HG03103 (cell line): Measurements from ENCODE around the gene KLHL3.

ENCODE experiments used
- ATAC-seq: cut with Tn5 transposase; IDR thresholded peaks from one replicate; pipeline ENCODE4 v1.9.1; 2021; ENCODE audit warnings: low read depth; ENCODE audit not compliant: unreplicated experiment

The KLHL3 gene

DNA sequence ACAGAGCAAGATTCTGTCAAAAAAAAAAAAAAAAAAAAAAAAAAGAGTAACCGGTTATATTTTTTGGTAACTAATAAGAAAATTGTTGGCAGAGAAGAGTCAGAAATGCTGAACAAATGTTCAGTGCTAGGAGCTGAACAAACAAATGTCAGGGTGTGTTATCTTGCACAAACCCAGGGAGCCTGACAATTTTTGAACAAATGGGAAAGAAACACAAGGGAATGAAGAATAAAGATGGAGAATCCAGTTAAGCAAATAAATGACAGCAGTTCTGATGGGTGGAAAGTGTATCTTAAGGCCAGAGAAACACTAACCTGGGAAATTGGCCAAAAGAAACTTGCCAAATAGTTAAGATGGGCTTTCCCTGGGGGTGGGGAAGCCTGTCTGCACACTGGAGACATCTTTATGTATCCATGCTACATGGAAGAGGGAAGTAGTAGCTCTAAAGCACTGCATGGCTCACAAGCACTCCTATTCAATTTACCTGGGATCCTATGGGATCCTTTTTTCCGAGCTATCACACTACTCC is 23.7 kb downstream of the KLHL3 start:
- no peak for ATAC-seq

DNA sequence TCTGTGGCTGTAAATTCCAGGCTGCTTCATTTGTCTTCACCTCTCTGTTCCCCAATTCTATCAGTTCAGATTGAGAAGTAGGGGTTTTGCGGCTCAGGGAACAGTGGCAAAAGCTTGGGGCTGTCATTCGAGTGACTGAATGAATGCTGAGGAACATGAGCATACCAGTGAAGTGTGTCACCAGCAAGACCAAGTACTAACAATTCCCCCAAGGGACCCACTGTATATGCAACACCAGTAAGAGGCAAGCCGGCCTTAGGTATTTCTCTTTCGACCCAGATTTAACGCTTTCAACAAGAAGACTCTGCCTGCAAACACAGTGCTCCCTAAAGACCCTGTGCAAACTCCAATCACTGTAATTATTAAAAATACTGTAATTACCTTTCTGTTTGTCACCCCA is 25.8 kb downstream of the KLHL3 start:
- ATAC-seq: no peak

DNA sequence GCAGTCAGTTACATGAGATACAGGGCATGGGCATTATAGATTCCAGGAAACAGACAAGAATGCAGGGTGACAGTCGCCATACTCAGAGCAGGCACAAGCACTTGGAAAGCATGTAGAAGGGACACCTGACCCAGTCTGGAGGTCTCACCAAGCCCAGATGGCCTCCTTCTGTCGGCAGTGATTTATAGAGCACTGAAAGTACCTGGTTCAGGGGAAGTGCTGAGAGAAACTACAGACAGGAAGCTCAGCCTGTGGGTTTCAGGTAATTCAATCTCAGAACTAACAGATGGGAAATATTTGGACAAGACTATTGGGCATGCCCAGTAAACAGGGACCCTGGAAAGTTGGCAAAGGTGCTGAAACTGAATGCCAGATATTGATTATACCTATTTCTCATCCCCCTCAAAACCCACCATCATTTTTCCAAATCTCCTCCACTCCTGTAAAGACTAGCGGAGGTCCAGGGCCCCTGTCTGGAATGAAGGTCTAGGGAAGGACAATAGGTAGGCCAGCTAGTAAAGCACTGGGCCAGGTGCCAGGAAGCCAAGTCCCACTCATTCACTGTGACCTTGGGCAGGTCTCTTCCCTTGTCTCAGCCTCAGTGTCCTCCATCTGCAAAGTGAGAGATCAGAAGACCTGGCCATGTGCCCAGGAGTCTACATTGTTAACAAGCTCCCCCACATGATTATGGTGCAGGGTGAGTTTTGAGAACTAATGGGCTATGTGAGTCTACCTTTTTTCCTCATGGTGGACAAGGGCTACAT is 26.9 kb downstream of the KLHL3 start:
- no peak for ATAC-seq

DNA sequence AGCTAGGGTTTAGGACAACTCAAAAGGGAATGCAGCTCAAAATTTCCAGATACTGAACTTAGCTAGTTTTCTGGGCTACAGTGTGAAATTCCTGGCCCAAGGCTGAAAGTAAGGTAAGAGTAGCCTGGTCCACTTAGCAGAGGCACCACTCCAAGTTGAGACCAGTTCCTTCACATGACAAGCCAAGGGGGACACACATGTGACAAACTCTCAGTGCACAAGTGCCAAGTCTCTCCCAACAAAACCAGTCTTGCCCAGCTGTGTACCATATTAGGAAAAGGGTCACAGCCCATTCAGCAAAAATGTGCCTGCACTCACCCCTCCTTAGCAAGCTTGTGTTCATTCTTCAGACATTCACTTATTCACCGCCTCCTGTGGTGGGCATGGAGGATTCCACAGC is 27.8 kb downstream of the KLHL3 start:
- ATAC-seq: no peak

DNA sequence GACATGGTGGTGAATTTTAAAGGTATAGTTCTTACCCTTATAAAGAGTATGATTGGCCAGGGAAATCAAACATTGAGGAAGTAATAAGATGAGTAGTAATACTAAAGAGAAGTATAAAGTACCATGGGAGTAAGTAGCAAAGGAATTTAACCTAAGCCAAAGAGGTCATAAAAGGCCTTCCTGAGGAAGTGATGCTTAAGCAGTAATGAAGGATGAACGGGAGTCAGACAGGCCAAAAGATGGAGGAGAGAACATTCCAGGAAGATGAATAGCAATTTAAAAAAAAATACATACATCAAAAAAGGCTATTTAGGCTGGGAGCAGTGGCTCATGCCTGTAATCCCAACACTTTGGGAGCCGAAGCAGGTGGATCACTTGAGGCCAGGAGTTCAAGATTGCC is 29.0 kb downstream of the KLHL3 start:
- no peak for ATAC-seq

DNA sequence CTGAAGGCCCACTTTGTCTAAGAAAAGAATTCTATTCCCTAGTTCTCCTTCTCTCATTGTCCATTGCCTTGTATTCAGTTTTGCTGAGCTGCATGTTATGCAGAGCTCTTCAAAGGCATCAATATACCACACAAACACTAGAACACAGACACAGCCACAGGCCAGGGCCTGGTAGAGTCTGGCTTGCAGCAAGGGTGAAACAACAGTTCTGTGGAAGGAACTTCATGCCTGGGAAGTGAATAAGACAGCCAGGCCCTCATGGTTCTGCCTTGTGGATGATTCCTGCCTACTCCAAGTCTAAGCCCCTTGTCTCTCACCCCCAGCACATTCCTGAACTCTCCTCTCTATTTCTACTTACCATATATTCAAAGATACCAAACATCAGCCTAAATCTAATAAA is 30.8 kb downstream of the KLHL3 start:
- no peak for ATAC-seq

DNA sequence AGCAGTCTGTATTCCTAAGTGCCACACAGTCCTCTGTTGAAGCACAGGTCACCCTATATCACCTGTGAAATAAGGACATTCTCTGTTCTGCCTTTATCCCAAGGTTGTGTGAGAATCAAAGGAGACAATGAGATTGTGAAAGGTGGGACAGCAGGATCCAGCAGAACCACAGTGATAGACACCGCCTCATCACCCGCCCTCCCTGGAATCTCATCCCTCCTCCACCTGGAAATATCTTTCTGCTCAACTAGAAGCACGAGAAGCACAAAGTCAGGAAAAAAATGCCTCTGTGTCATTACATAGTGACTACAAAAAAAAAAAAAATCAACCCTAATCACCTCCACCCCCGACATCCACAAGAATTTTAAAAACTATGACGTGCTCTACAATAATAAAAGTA is 32.3 kb downstream of the KLHL3 start:
- ATAC-seq: no peak

DNA sequence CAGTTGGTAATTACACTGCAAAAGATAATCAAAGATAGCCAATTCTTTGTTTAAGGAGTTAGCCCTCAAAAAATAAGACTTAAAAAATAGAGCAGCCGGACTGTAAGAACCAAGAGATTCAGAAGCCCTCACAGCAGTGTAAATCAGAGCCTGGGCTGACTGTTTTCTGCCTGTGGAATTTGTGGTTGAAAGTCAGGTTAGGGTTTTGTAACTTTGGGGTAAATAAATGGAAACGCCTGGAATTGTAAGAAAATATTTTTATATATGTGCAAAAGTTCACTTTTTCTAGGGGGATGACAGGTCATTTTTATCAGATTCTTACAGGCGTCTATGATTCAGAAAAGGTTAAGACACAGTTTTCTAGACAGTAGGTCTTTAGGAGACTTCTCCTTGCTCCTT is 35.6 kb downstream of the KLHL3 start:
- ATAC-seq: no peak

DNA sequence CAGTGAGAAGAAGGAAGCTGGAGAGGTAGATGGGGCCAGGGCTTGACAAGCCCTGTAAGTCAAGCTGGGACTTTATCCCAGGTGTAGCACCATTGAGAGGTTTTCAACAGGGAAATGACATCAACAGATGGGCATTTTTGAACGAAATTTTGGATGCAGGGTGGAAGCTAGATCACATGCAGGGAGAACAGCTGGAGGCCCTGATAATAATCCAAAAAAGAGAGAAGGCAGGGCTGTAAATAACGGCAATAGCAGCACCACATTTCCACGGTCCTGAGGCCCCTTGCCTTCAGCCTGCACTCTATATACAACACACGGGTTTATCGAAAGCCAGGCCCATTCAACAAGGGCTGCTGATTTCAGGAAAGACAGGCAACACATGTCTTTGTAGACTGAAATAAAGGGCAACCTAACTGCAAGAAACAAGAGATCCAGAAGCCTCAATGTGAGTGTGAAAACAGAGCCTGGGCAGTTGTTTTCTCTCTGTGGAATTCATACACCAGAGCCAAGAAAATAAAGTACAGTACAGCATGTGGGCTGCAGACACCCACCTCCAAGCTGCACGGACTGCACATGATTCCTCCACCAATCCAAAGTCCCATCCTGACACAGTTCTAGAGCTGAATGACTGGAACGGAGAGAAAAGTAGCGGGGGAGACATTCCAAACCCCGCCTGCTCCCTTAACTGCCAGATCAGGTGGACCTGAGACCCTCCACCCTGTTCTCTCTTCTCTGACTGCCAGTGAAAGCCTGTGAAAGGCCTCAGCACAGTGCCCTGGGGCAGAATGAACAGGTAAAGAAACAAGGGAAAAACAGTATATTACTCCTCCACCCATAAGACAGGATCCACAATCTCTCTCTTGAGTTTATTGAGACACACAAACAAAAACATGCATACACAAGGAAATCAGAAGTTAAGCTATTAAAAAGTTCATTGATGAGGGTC is 36.3 kb downstream of the KLHL3 start:
- ATAC-seq: no peak

DNA sequence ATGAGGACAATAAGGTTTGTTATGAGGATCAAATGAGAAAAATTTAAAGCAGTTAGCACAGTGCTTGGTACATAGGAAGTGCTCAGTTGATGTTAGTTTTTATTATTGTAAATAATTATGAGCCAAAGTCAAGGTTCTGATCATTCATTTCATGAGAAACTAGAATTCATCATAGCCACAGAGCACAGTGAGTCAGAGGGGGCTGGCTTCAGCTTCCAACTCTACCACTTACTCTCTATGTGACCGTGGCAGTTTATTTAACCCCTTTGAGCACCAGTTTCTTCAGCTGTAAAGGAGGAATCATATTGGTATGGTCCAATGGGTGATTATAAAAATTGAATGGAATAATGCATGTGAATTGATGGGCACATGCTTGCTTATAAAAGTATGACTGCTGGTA is 39.4 kb downstream of the KLHL3 start:
- ATAC-seq: no peak

DNA sequence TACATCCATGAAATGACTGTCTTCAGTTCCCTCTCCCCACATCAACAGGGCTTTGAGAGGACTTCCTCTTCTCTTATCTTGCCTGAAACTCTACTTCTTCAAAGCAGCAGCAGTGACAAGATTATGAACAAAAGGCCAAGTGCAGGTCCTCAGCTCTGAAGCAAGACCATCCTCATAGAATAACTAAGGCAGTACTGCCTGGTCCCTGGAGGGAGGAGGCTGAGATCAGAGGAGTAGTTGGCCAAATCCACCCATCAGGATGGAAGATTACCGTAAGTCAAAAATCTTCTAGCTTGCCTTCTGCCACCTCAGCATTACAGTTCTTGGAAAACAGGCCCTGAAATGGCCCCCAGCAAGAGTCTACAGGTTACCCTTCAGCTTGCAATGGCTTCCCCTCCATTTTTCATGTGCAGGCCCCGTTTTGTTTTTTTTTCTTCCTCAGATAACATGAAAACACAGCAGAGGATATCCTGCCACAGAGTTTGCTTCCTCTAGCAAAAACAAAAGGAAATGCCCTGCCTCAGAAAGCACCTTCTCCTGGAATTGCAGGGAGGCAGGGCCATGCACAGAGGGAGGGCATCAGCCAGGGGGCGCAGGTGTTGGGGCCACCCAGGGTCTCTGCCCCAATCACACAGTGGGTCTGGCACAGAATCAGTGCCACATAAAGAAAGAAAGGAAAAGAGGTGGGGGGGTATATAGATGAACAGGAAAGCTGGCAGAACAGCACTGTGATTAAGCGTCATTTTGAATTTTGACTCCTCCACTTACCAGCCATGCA is 40.0 kb downstream of the KLHL3 start:
- ATAC-seq: no peak

DNA sequence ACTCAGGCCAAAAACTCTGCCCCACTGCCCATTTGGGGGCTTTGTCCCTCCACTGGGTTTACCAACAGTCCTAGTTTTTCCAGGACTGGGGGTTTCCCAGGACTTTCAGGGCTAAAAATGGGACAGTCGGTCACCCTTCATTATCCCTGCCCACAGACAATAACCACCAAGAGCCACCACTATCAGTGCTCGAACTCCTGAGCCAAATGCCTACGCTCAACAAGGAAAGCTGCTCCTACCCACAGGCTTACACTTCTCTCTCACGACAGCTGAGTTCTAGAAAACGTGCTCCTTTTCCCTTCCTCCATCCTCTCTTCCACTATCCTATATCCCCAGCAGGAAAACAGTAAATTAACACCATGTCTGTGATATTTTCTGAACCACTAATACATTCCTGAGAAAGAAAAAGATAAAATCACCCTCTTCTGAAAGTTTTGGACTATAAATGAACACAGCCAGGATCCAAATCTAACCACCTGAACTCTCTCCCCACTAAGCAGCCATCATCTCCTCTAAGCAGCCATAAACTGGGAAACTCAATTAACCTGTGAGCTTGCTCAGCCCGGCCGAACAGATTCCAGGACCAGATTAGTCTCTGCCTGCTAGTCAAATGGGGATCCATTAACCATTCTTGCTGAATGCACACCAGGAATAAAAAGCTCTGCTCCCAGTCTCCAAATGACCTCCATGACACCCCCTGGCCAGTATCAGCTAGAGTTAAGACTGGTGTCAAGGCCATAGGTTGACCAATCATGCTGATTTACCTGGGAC is 41.8 kb downstream of the KLHL3 start:
- no peak for ATAC-seq

DNA sequence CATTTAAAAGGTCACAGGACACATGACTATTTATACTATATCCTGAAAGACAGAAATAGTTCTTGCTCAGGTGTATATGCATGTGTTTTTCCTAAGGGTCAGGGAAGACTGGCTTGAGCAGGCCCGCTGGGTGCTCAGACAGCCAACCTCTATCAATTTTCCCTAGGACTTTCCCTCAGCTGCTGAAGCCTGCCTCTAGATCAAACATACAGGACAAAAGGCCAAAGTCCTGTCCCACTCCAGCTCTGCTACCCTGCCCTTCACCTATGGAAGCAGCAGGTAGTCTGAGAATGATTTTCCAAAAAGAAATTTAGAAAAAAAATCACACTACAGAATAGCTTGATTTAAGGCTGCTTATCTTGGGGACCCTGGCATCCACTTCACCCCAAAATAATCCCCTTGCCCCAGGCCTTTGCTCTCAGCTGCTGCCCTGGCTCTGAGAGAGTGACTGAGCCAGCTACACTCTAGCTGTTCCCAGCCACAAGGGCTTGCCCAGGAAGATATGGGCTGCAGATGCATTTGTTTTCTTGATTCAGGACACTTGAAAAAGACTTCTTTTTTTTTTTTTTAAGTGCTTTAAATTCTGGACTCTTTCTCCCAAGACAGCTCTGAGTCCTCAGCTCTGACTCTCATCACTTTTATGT is 42.5 kb downstream of the KLHL3 start:
- ATAC-seq: no peak

DNA sequence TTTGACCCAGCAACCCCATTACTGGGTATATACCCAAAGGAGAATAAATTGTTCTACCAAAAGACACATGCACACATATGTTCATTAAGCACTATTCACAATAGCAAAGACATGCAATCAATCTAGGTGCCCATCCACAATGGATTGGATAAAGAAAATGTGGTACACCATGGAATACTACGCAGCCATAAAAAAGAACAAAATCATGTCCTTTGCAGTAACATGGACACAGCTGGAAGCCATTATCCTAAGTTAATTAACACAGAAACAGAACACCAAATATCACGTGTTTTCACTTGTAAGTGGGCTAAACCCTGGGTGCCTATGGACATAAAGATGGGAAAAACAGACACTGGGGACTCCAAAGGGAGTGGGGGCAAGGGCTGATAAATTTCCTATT is 46.6 kb downstream of the KLHL3 start:
- ATAC-seq: no peak

DNA sequence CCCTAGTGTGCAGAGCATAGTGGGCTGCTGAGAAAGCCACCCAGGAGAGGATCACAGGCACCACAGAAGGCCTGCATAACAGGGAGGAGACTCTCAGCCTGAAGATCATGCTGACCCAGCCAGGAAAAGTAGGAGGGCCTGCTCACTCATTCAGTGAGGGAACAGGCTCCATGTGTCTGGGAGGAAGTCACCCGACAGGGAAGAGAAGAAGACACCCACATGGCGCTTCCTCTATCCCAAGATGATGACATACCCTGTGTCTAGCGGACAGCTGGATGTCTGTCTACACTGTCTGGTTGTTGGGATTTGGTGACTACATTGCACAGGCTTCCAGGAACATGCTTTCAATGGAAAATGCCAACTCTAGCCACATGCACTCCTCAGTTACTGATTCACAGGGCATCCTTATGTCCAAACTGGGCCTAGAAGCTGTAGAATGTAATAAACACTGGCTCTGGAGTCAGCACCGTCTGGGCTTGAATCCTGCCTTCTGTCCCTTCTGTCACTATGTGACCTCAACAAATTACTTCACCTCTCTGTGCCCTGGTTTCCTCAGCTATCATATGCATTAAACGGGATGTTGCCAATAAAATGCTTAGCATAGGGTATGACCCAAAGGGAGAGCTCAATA is 47.6 kb downstream of the KLHL3 start:
- no peak for ATAC-seq

DNA sequence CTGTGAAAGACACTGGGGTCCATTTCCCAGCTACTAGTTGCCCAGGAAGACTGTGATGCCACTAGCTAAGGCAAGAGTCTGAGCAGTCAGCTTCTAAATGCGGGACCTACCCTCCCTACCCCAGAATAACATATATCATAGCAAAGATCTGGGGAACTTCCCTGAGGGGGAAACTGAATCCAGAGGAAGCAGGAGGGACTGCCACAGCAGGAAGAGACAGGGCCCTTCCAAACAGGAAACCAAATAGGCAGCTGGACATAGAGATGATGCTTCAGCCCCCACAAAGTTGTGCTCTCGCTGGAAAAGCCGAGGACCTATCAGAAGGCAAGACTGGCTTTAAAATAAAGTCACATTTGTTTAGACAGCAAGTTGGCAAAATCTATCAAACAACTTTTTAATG is 51.1 kb downstream of the KLHL3 start:
- no peak for ATAC-seq

DNA sequence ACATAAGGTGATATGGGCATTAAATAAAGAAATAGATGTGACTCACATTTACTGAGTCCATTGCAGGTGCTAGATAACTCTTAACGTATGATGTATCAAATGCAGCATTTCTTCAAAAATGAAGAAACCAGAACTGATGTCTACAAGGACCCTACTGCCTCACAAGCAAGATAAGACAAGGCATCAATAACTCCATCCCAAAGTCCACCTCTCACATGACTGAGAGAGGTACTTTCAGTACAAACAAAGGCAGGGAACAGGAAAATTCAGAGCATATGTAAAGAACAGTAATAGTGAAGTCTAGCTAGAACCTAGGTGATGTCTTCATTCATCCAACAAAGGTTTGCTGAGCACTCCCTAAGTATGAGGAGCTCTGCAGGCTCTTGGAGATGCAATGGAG is 54.7 kb downstream of the KLHL3 start:
- no peak for ATAC-seq

DNA sequence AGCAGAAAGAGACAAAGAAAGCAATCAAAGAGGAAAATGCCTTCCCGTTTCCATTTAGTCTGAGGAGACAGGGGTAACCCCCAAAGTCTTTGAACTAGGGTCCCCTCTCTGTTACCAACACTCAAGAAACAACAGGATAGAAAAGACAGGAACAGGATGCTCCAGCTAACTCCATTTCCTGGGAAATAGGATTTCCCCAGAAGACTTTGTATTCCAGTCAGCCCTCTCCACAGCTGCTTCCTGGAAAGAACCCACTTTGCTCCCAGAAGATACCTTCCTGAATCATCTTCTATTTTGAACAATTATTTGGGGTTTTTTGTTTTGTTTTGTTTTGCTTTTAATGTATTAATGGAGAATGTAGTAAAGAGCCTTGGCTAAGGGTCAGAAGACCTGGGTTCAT is 56.0 kb downstream of the KLHL3 start:
- ATAC-seq: no peak

DNA sequence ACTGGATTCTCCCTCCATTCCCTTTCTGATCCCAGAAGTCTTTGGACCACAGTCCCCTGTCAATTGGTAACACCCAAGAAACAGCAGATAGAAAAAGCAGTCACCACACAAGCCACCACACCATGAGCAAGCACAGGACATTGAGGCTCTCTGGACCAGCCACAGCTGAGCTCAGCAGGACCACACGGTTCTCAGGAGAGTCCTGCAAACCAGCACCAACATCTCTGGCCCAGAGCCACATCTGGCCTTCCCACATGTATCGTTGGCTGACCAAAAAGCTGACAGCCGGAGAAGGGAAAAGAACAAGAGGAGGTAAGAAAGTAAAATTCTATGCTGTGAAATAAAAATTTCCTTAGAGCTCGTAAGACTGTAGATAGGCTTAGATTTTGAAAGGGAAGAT is 56.7 kb downstream of the KLHL3 start:
- ATAC-seq: no peak
